NCI-H526 (cell line): ENCODE results near the gene SLC16A10.
"Not testable (repeated sequence)": the region's sequence is repeated elsewhere in the genome, so short reads cannot be mapped to it uniquely, and the experiment has no call there.

Experiments
- DNase-seq, 2 experiments: peaks; one replicate each; lab custom pipeline; 2025; lab: John Stamatoyannopoulos, UW

The SLC16A10 gene, protein sequence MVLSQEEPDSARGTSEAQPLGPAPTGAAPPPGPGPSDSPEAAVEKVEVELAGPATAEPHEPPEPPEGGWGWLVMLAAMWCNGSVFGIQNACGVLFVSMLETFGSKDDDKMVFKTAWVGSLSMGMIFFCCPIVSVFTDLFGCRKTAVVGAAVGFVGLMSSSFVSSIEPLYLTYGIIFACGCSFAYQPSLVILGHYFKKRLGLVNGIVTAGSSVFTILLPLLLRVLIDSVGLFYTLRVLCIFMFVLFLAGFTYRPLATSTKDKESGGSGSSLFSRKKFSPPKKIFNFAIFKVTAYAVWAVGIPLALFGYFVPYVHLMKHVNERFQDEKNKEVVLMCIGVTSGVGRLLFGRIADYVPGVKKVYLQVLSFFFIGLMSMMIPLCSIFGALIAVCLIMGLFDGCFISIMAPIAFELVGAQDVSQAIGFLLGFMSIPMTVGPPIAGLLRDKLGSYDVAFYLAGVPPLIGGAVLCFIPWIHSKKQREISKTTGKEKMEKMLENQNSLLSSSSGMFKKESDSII

GRCh38 chr6:111087106-111087835 is at the start of gene SLC16A10:
SLC16A10 (plus strand) TSS chr6:111087503; CDS start chr6:111087753, 250 bp downstream.
- peak; percentile 73 to 94 for DNase-seq

DNA sequence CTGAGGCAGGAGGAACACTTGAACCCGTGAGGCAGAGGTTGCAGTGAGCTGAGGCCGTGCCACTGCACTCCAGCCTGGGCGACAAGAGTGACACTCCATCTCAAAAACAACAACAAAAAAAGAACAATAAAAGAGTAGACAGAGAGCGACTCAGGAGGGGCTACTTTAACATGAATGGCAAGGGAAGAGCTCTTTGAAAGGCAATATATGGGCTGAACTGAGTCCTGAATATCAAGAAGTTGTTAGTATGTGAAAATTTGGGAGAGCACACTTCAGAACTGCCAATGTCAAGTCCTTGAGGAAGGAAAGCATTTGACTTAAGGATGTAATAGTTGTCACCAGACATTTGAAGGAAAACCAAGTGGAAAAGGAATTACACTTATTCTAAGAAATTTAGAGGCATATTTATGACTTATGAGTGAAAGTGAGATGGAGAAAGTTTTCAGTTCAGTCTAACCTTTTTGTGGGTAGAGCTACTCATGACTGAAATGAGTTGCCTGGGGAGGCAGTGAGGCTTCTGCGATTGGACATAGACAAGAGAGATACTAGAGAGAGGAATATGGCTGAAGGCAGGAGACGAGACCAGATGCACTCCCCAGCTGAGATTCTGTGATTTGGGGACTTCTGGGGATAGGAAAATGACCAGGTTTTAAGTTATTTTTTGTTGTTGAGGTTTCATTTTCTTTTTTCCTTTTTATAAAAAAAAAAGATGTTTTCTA is 48.6 kb upstream of the SLC16A10 start:
- DNase-seq = no peak

- DNase-seq = no peak
These were observed 45.4 kb upstream of the SLC16A10 start for GRCh38 chr6:111041917-111042316.

GRCh38 chr6:111047244-111047643 is 40.1 kb upstream of the SLC16A10 start:
- no peak for DNase-seq

DNA sequence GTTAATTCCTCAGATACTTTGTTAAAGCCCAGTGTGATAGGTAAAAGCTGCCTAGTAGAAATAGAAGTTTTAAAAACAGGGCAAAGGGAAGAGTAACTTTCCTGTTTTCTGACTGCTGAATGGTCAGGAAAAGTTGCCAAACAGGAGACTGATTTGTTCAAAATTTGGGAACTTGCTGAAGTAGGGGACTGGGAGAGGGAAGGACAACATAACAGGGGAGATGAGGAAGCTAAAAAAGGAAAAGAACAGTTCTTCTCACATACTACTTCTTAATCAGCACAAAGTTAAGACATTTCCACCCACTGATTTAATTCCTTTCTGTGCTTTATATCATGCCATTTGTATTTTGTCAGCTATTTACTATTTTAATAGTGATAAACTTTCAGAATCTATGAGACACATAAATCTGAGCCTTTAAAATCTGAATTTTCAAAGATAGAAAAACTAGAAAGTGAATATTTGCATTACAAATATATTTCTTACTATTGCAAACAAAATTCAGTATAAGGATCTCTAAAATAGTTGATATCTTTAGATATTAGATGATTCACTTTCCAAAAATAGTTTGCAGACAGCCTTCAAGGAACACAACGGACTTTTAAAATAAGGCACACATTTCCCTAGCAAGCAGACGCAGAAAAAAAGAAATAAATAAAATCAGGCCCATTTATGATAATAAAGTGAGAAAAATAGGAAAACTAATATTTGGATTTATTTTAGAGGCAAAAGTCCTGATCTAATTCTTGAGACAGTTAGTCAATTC is 36.9 kb upstream of the SLC16A10 start:
- DNase-seq = no peak

DNA sequence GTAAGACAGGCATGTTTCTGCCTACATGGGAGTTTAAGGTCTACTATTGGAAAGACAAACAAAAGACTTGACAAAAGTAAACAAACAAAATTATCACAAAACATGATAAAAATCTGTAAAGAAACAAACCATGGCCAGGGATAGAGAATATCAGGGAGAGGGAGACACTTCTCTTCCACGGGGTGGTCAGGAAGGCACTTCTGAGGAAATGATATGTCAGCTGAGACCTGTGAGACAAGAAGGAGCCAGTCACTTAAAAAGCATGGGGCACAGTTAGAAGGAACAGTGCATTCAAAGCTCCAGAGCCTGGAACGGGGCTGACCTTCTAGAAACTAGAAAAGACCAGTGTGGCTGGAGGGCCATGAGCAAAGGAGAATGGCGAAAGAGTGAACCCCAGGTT is 35.1 kb upstream of the SLC16A10 start:
- DNase-seq = no peak

DNA sequence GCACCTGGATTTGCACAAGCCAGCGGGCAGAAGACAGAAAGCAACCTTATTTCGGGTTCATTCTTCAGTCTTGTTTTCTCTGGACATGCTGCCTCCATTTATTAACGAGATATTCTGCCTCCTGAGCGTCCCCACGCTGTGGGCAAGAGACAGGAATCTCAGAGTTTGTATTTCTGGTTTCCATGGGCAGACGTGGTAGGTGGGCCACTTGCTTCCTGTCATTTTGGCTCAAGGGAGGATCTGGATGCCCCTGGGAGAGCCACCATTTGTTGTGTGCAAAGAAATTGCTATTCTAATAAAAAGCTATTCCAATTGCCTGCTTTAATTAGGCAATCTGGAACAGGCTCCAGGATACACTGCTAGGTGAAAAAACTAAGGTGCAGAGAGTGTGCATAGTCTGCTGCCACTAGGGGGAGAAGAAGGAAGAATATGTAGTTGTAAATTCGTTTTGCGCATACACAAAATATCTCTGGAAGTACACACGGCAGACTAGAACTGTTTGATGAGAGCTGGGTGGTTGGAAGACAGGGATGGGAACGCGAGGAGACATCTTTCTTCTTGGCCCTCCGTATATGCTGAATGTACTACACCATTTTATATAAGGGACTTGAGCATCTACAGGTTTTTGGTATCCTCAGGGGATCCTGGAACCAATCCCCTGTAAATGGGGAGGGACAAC is 30.1 kb upstream of the SLC16A10 start:
- DNase-seq = peak; percentile 61 to 80

- no peak for DNase-seq
These were observed 25.8 kb upstream of the SLC16A10 start for GRCh38 chr6:111061508-111061907.

- not testable (repeated sequence) for DNase-seq
These were observed 25.3 kb upstream of the SLC16A10 start for GRCh38 chr6:111061985-111062384.

DNA sequence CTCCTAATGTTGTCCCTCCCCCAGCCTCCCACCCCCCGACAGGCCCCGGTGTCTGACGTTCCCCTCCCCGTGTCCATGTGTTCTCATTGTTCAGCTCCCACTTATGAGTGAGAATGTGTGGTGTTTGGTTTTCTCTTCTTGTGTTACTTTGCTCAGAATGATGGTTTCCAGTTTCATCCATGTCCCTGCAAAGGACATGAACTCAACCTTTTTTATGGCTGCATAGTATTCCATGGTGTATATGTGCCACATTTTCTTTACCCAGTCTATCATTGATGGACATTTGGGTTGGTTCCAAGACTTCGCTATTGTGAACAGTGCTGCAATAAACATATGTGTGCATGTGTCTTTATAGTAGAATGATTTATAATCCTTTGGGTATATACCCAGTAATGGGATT is 24.4 kb upstream of the SLC16A10 start:
- not testable (repeated sequence) for DNase-seq

- no peak for DNase-seq
These were observed 19.0 kb upstream of the SLC16A10 start for GRCh38 chr6:111068109-111068865.

- no peak for DNase-seq
These were observed 18.5 kb upstream of the SLC16A10 start for GRCh38 chr6:111068866-111069234.

GRCh38 chr6:111069382-111070104 is 17.8 kb upstream of the SLC16A10 start:
- DNase-seq = no peak

DNA sequence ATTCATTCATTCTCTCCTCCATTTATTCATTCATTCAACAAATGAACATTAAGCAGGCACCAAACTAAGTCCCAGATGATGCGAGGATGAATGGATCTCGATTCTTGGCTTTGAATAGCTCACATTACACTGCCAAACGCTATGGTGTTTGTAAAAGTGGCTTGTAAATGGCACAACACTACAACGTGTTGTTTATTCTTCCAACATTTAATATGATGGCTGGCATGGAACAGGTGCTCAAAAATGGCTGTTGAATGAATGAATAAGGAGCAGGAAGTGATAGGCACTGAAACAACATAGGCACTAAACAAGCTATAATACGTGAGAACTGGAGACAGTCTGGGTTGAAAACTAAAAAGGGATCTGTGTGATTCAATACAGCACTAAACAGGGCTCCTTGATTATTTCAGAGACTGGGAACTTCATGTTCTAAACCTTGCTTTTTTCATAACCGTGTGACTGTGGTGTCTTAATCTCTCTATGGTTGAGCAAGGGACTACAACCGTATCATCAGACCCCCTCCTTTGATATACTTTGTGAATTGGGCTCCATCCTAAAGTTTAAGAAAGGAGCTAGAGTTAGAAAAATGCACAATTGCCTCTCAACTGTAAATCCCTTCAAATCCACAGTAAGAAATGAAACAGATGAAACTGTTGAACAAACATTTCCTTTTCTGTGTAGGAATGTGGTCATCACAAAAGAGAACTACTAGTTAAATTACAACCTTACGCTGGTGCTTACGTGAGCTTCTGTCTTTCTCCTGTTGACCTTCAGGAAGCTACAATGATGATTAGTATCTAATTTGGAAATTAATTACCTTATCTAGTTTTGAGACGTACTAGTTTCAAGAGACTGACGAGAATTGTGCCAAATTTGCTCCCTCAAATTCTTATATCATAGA is 16.9 kb upstream of the SLC16A10 start:
- no peak for DNase-seq

DNA sequence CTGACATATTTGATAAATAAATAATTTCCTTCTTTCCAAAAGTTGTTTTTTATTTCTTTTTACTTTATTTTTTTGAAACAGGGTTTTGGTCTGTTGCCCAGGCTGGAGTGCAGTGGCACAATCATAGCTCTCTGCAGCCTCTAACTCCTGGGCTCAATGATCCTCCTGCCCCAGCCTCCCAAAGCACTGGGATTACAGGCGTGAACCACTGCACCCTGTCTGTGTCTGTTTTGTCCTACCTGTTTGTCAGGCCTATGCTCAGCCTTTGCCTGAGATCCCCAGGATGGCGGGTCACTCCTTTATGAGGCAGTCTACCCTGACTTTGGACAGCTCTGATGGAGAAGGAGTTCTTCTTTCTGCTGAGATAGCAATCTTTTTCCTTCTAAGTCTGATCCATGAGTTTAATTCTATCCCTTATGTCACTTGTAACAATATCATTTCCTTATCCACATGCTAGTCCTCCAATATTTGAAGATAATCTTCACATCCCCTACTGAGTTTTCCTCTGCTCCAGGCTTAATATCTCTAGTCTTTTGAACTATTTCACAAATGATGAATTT is 14.4 kb upstream of the SLC16A10 start:
- DNase-seq = no peak

GRCh38 chr6:111074311-111074710 is 13.0 kb upstream of the SLC16A10 start:
- DNase-seq = no peak

DNA sequence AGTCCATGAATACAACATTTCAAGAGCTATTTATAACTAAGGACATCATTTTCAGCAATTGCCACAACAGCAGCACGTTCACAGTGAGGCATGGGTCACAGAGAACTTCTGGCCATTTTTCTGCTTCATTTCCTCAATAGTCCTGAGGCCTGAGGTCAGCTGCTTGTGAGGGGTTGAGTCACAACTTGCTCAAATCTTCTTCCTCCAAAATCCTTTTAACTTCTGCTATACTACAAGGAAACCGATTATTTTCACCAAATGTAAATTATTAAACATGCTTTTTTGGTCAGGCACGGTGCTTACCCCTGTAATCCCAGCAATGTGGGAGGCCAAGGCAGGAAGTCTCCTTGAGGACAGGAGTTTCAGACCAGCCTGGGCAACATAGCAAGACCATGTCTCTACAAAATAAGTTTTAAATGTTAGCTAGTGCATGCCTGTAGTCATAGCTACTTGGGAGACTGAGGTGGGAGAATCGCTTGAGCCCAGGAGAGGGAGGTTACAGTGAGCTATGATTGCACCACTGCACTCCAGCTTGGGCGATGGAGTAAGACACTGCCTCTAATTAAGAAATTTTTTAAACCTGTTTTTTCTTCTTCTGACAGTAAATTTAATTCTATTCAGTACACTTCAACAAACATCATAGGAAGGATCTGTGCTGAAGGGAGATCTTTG is 11.1 kb upstream of the SLC16A10 start:
- DNase-seq = no peak

DNA sequence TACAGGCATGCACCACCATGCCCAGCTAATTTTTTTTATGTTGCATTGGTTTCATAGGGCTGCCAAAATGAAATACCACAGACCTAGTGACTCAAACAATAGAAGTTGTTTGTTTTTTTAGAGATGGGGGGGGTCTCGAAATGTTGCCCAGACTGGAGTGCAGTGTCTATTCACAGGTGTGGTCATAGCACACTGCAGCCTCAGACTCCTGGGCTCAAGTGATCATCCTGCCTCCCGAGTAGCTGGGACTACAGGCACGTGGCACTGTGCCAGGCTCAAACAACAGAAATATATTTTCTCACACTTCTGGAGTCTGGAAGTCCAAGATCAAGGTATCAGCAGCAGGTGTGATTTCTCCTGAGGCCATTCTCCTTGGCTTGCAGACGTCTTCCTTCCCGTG is 6.6 kb upstream of the SLC16A10 start:
- DNase-seq = no peak
